ENCODE measurements around the gene MEGF9.
"Not testable (repeated sequence)": the region's sequence is repeated elsewhere in the genome, so short reads cannot be mapped to it uniquely, and the experiment has no call there.

MEGF9 gene

GRCh38 chr9:120662513-120662912 lies 51.8 kb downstream of the MEGF9 start:
- no peak for ATAC-seq
- no peaks in the 10 kb centered on the region for H3K27me3 Mint-ChIP-seq
- no peaks in the 10 kb centered on the region for H3K9me3 Mint-ChIP-seq
- DNase-seq: no peak
- H3K4me1 Mint-ChIP-seq: no peaks in the 10 kb centered on the region
- no peak overlapping the region for H3K27ac Mint-ChIP-seq
- H3K4me3 Mint-ChIP-seq: no peak overlapping the region

- H3K9me3 Mint-ChIP-seq: no peaks in the 10 kb centered on the region
- H3K4me1 Mint-ChIP-seq: peaks cover 9% of the 10 kb centered on the region
- H3K27ac Mint-ChIP-seq: no peak overlapping the region
- H3K4me3 Mint-ChIP-seq: no peak overlapping the region
- H3K27me3 Mint-ChIP-seq: no peaks in the 10 kb centered on the region
- no peak for DNase-seq
- no peak for ATAC-seq
These were observed 54.6 kb downstream of the MEGF9 start for GRCh38 chr9:120659676-120660075.

GRCh38 chr9:120659209-120659608 lies 55.1 kb downstream of the MEGF9 start:
- ATAC-seq (no peak), DNase-seq (no peak)
- Mint-ChIP-seq H3K4me1 (peaks cover 9% of the 10 kb centered on the region), H3K4me3 (no peak overlapping the region), H3K9me3 (no peaks in the 10 kb centered on the region), H3K27ac (no peak overlapping the region), H3K27me3 (no peaks in the 10 kb centered on the region)

GRCh38 chr9:120655005-120655622 lies 59.2 kb downstream of the MEGF9 start:
- H3K9me3 Mint-ChIP-seq: no peaks in the 10 kb centered on the region
- ATAC-seq: peak; percentile 90
- H3K27me3 Mint-ChIP-seq: no peaks in the 10 kb centered on the region
- H3K4me1 Mint-ChIP-seq: peaks cover 9% of the 10 kb centered on the region
- no peak overlapping the region for H3K27ac Mint-ChIP-seq
- DNase-seq: no peak
- no peak overlapping the region for H3K4me3 Mint-ChIP-seq

GRCh38 chr9:120654272-120654671 lies 60.0 kb downstream of the MEGF9 start:
- H3K4me3 Mint-ChIP-seq: no peak overlapping the region
- no peaks in the 10 kb centered on the region for H3K27me3 Mint-ChIP-seq
- ATAC-seq (no peak), DNase-seq (no peak)
- H3K4me1 Mint-ChIP-seq: peaks cover 9% of the 10 kb centered on the region
- no peaks in the 10 kb centered on the region for H3K9me3 Mint-ChIP-seq
- H3K27ac Mint-ChIP-seq: no peak overlapping the region

- ATAC-seq (no peak), DNase-seq (no peak)
- no peaks in the 10 kb centered on the region for H3K27me3 Mint-ChIP-seq
- H3K4me1 Mint-ChIP-seq: peaks cover 9% of the 10 kb centered on the region
- H3K4me3 Mint-ChIP-seq: no peak overlapping the region
- peak overlapping the region in 1 of 2 donors; percentile 36 for H3K27ac Mint-ChIP-seq
- no peaks in the 10 kb centered on the region for H3K9me3 Mint-ChIP-seq
These were observed 60.5 kb downstream of the MEGF9 start for GRCh38 chr9:120653762-120654161.

GRCh38 chr9:120652934-120653333 lies 61.3 kb downstream of the MEGF9 start:
- DNase-seq (no peak), ATAC-seq (no peak)
- H3K4me3 Mint-ChIP-seq: no peak overlapping the region
- no peaks in the 10 kb centered on the region for H3K9me3 Mint-ChIP-seq
- H3K27ac Mint-ChIP-seq: no peak overlapping the region
- H3K4me1 Mint-ChIP-seq: peaks cover 9% of the 10 kb centered on the region
- no peaks in the 10 kb centered on the region for H3K27me3 Mint-ChIP-seq

- H3K9me3 Mint-ChIP-seq: no peaks in the 10 kb centered on the region
- H3K4me1 Mint-ChIP-seq: peaks cover 4% of the 10 kb centered on the region
- no peak overlapping the region for H3K27ac Mint-ChIP-seq
- no peak for DNase-seq
- no peaks in the 10 kb centered on the region for H3K27me3 Mint-ChIP-seq
- no peak overlapping the region for H3K4me3 Mint-ChIP-seq
- no peak for ATAC-seq
These were observed 63.9 kb downstream of the MEGF9 start for GRCh38 chr9:120650352-120650751.

GRCh38 chr9:120648581-120649197 lies 65.6 kb downstream of the MEGF9 start:
- Mint-ChIP-seq H3K4me1 (no peaks in the 10 kb centered on the region), H3K27ac (no peak overlapping the region), H3K9me3 (no peaks in the 10 kb centered on the region), H3K27me3 (no peaks in the 10 kb centered on the region), H3K4me3 (no peak overlapping the region)
- DNase-seq (no peak), ATAC-seq (no peak)

GRCh38 chr9:120646948-120647347 lies 67.3 kb downstream of the MEGF9 start:
- Mint-ChIP-seq H3K4me3 (no peak overlapping the region), H3K27me3 (no peaks in the 10 kb centered on the region), H3K4me1 (peaks cover 4% of the 10 kb centered on the region), H3K9me3 (peaks cover 0 to 3% of the 10 kb centered on the region in 2 donors), H3K27ac (no peak overlapping the region)
- DNase-seq (no peak), ATAC-seq (no peak)

GRCh38 chr9:120645760-120646159 lies 68.5 kb downstream of the MEGF9 start:
- no peak for DNase-seq
- Mint-ChIP-seq H3K27ac (no peak overlapping the region), H3K27me3 (no peaks in the 10 kb centered on the region), H3K9me3 (peaks cover 4 to 6% of the 10 kb centered on the region in 2 donors), H3K4me3 (no peak overlapping the region), H3K4me1 (peaks cover 6% of the 10 kb centered on the region)
- ATAC-seq: no peak

GRCh38 chr9:120643061-120643460 lies 71.2 kb downstream of the MEGF9 start:
- no peak overlapping the region for H3K27ac Mint-ChIP-seq
- DNase-seq (no peak), ATAC-seq (no peak)
- no peaks in the 10 kb centered on the region for H3K27me3 Mint-ChIP-seq
- H3K4me3 Mint-ChIP-seq: no peak overlapping the region
- H3K4me1 Mint-ChIP-seq: peaks cover 6% of the 10 kb centered on the region
- peaks cover 4 to 6% of the 10 kb centered on the region in 2 donors for H3K9me3 Mint-ChIP-seq

- Mint-ChIP-seq H3K9me3 (peaks cover 4 to 6% of the 10 kb centered on the region in 2 donors), H3K4me3 (no peak overlapping the region), H3K27ac (no peak overlapping the region), H3K27me3 (no peaks in the 10 kb centered on the region), H3K4me1 (peaks cover 6% of the 10 kb centered on the region)
- no peak for ATAC-seq
- DNase-seq: no peak
These were observed 72.0 kb downstream of the MEGF9 start for GRCh38 chr9:120642129-120642770.

GRCh38 chr9:120640874-120641273 lies 73.4 kb downstream of the MEGF9 start:
- not testable (repeated sequence) for ATAC-seq, DNase-seq, H3K27me3 Mint-ChIP-seq, H3K4me3 Mint-ChIP-seq, H3K27ac Mint-ChIP-seq, H3K4me1 Mint-ChIP-seq, H3K9me3 Mint-ChIP-seq

GRCh38 chr9:120640380-120640779 lies 73.9 kb downstream of the MEGF9 start:
- DNase-seq: no peak
- Mint-ChIP-seq H3K27ac (no peak overlapping the region), H3K4me1 (peaks cover 6% of the 10 kb centered on the region), H3K27me3 (no peaks in the 10 kb centered on the region), H3K4me3 (no peak overlapping the region), H3K9me3 (peaks cover 12 to 14% of the 10 kb centered on the region in 2 donors)
- no peak for ATAC-seq

GRCh38 chr9:120637919-120638318 lies 76.4 kb downstream of the MEGF9 start:
- H3K27ac Mint-ChIP-seq: no peak overlapping the region
- H3K27me3 Mint-ChIP-seq: no peaks in the 10 kb centered on the region
- ATAC-seq (no peak), DNase-seq (no peak)
- no peak overlapping the region for H3K4me3 Mint-ChIP-seq
- peaks cover 6% of the 10 kb centered on the region for H3K4me1 Mint-ChIP-seq
- H3K9me3 Mint-ChIP-seq: peaks cover 21 to 23% of the 10 kb centered on the region in 2 donors
